ENCODE measurements around the gene MKRN2OS. TPM values are rescaled to one million over a fixed set of nuclear protein-coding genes. Genes with fewer than 3 reads are reported as not detected.
A peak's percentile ranks its signal among the peaks of the same experiment; 100 is the strongest.
"Not testable (repeated sequence)": the region's sequence is repeated elsewhere in the genome, so short reads cannot be mapped to it uniquely, and the experiment has no call there.

Gene MKRN2OS
- total RNA-seq, 1 donor from 2014 or later = 0.92 TPM

DNA sequence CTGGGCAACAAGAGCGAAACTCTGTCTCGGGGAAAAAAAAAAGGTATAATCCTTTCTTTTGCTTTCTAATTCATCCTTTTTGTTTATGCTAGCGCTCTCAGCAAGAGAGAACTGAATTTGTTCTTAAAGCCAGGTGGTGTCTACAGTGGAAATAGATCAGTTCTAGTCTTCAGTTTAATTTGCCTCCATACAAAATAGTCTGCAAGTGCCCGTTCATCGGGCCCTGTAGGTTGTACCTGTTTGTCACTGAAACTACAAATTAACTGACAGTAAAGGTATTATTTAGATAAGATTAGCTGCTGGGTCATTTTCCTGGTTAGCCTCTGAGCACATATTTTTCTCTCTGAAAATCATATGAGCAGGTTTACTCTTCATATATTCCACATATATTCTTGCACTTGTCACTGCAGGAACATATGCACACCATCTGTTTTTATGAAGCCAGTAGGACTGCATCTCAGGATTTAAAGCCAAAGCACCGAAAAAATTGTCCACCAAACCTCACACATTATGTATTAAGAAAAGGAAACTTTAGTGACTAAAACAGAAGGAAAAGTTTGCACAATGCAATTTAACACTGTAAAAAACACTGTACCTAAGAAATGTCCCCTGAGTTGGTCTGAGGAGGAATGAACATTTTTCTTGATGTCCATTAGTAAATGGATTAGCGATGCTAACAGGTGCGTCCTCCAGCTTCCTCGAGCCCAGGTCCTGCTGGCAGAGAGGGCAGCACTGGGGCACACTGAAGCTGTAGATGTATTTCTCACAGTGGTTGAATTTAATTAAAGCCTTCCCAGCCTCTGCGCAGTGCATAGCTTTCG lies 437 bp downstream of the MKRN2OS start:
- Mint-ChIP-seq H3K4me3 (peak overlapping the region; percentile 85), H3K9me3 (no peaks in the 10 kb centered on the region), H3K36me3 (no peaks in the 10 kb centered on the region), H3K4me1 (ENCODE audit: unreplicated experiment) (peaks cover 11% of the 10 kb centered on the region), H3K27me3 (peaks cover under 1% of the 10 kb centered on the region), H3K27ac (peak overlapping the region; percentile 85)
- DNase-seq (ENCODE audit: extremely low spot score, unreplicated experiment) = no peak
- TF ChIP-seq, protein P1, sequence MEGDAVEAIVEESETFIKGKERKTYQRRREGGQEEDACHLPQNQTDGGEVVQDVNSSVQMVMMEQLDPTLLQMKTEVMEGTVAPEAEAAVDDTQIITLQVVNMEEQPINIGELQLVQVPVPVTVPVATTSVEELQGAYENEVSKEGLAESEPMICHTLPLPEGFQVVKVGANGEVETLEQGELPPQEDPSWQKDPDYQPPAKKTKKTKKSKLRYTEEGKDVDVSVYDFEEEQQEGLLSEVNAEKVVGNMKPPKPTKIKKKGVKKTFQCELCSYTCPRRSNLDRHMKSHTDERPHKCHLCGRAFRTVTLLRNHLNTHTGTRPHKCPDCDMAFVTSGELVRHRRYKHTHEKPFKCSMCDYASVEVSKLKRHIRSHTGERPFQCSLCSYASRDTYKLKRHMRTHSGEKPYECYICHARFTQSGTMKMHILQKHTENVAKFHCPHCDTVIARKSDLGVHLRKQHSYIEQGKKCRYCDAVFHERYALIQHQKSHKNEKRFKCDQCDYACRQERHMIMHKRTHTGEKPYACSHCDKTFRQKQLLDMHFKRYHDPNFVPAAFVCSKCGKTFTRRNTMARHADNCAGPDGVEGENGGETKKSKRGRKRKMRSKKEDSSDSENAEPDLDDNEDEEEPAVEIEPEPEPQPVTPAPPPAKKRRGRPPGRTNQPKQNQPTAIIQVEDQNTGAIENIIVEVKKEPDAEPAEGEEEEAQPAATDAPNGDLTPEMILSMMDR (conservative IDR thresholded peaks at IDR 0.05) = no peak

DNA sequence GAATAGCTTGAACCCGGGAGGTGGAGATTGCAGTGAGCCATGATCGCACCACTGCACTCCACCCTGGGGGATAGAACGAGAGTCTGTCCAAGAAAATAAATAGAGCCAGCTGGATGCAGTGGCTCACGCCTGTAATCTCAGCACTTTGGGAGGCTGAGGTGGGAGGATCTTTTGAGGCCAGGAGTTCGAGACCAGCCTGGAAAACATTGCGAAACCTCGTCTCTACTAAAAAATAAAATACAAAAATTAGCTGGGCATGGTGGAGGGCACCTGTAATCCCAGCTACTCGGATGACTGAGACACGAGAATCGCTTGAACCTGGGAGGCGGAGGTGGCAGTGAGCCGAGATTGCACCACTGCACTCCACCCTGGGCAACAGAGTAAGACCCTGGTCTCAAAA lies 1.8 kb downstream of the MKRN2OS start:
- not testable (repeated sequence) for DNase-seq (ENCODE audit: extremely low spot score, unreplicated experiment); H3K27ac Mint-ChIP-seq; H3K4me3 Mint-ChIP-seq; H3K9me3 Mint-ChIP-seq; H3K27me3 Mint-ChIP-seq; H3K36me3 Mint-ChIP-seq
- peaks cover 11% of the 10 kb centered on the region for H3K4me1 Mint-ChIP-seq (ENCODE audit: unreplicated experiment)

DNA sequence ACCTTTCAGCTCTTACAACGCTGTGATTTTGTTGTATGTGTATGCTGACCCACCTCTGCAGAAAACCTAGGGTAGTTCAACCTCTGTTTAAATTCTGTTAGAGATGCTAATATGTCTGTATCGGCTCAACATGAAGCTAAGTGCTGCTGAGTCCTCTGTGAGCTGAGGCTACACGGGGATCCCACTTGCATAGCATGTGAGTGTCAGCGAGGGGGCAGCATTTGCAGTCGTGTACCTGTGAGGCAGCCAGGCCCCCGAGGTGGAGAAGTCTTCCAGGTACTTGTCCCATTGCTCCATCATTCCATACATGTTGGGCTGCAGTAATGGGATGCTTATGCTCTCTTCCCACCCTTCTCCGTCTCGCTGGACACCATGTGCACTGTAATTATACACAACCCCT lies 3.7 kb downstream of the MKRN2OS start:
- no peak for DNase-seq (ENCODE audit: extremely low spot score, unreplicated experiment)
- H3K9me3 Mint-ChIP-seq = no peaks in the 10 kb centered on the region
- H3K27ac Mint-ChIP-seq = no peak overlapping the region
- peaks cover 3% of the 10 kb centered on the region for H3K36me3 Mint-ChIP-seq
- TF ChIP-seq, protein P1 (conservative IDR thresholded peaks at IDR 0.05) = peak; percentile 28
- H3K4me1 Mint-ChIP-seq (ENCODE audit: unreplicated experiment) = peaks cover 11% of the 10 kb centered on the region
- H3K27me3 Mint-ChIP-seq = no peaks in the 10 kb centered on the region
- no peak overlapping the region for H3K4me3 Mint-ChIP-seq

DNA sequence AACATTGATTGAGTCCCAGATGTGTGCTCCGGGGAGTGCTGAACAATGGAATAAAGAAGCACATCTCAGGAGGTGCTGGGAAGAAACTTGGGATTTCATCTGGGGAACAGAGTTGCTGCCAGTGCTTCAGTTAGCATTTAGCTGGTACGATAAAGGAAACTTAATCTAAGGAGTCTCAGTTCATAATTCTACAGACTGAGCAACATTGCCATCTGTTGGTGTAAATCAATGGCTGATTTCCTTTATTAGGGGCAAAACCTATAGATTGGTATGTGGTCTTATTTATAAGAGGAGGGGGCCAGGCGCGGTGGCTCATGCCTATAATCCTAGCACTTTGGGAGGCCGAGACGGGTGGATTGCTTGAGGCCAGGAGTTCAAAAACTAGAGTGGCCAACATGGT lies 8.9 kb downstream of the MKRN2OS start:
- Mint-ChIP-seq H3K36me3 (peaks cover 14% of the 10 kb centered on the region), H3K27me3 (no peaks in the 10 kb centered on the region), H3K4me1 (ENCODE audit: unreplicated experiment) (no peaks in the 10 kb centered on the region), H3K4me3 (no peak overlapping the region), H3K27ac (no peak overlapping the region), H3K9me3 (no peaks in the 10 kb centered on the region)
- no peak for DNase-seq (ENCODE audit: extremely low spot score, unreplicated experiment)
- TF ChIP-seq, protein P1 (conservative IDR thresholded peaks at IDR 0.05) = no peak

DNA sequence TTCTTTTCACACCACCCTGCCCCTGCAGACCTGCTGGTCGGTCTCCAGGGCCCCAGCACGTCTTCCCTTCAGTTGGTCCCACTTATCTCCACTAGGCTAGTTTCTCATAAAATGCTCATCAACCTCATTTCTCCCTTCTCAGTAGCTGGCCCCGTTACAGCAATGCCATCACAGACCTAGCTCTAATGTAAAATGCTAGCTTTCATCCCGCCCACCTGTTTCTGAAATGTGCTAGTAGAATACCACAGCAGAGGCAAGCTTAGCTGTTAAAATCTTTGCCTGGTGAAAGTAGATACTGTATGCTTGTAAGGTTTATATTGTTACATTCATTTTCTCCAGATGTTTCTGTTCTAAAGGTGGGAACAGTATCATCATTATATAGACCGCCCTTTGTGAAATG lies 13.1 kb downstream of the MKRN2OS start:
- no peak overlapping the region for H3K4me3 Mint-ChIP-seq
- peaks cover 6% of the 10 kb centered on the region for H3K4me1 Mint-ChIP-seq (ENCODE audit: unreplicated experiment)
- H3K27me3 Mint-ChIP-seq = no peaks in the 10 kb centered on the region
- peaks cover 27% of the 10 kb centered on the region for H3K36me3 Mint-ChIP-seq
- DNase-seq (ENCODE audit: extremely low spot score, unreplicated experiment) = no peak
- no peaks in the 10 kb centered on the region for H3K9me3 Mint-ChIP-seq
- TF ChIP-seq, protein P1 (conservative IDR thresholded peaks at IDR 0.05) = no peak
- H3K27ac Mint-ChIP-seq = no peak overlapping the region

DNA sequence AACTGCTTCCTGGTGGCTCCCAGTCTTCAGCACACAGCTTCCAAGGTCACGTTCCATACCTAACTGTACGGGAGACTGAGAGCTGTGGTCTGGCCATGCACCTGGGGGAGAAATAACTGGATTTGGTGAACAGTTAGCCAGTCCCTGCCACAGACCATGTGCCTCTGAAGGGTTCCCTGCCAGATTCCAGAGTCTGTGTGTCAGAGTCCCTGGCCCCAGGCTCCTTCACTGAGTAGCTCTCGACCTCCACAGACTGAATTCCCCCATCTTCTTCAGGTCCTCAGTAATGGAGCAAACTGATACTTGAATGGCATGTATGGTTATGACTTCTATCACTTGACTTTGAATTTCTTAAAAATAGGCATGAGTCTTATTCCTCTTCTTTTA lies 17.5 kb downstream of the MKRN2OS start:
- peaks cover 14% of the 10 kb centered on the region for H3K4me1 Mint-ChIP-seq (ENCODE audit: unreplicated experiment)
- H3K27ac Mint-ChIP-seq = peak overlapping the region; percentile 1
- no peak for DNase-seq (ENCODE audit: extremely low spot score, unreplicated experiment)
- H3K36me3 Mint-ChIP-seq = peaks cover 39% of the 10 kb centered on the region
- no peaks in the 10 kb centered on the region for H3K27me3 Mint-ChIP-seq
- H3K9me3 Mint-ChIP-seq = no peaks in the 10 kb centered on the region
- H3K4me3 Mint-ChIP-seq = no peak overlapping the region
- TF ChIP-seq, protein P1 (conservative IDR thresholded peaks at IDR 0.05) = no peak

Measured in type B pancreatic cell (in vitro differentiated cells).